ENCODE data around the gene ZNF830. TPM values are rescaled to one million over a fixed set of nuclear protein-coding genes. Genes with fewer than 3 reads are reported as not detected.

The ZNF830 gene
- total RNA-seq, 2 donors from 2014 or later = 28.0 to 33.3 TPM

GRCh38 chr17:34979650-34980352, 18.5 kb downstream of the ZNF830 start:
- DNase-seq = no peak
- H3K9me3 ChIP-seq (ENCODE audit: control insufficient read depth, low read length, poor library complexity, severe bottlenecking) = no peaks in the 10 kb centered on the region
- peaks cover 3% of the 10 kb centered on the region for H3K36me3 Mint-ChIP-seq (ENCODE audit: low read depth)
- no peaks in the 10 kb centered on the region for H3K27me3 Mint-ChIP-seq
- H3K4me3 Mint-ChIP-seq = peak overlapping the region; percentile 97
- ATAC-seq = no peak
- peak overlapping the region; percentile 97 for H3K27ac Mint-ChIP-seq
- peaks cover 35% of the 10 kb centered on the region for H3K4me1 Mint-ChIP-seq

- peaks cover 3% of the 10 kb centered on the region for H3K36me3 Mint-ChIP-seq (ENCODE audit: low read depth)
- peak within 1 kb of the TSS; percentile 97 for H3K27ac Mint-ChIP-seq
- peaks cover 34% of the 10 kb centered on the region for H3K4me1 Mint-ChIP-seq
Observed at GRCh38 chr17:34980353-34980680, 19.0 kb downstream of the ZNF830 start, which contains the start of gene LIG3. Gene LIG3 (plus strand): TSS chr17:34980512. CDS start chr17:34983006, 2,494 bp downstream.

GRCh38 chr17:34980681-34981537, 19.6 kb downstream of the ZNF830 start:
- no peaks in the 10 kb centered on the region for H3K27me3 Mint-ChIP-seq
- peak overlapping the region; percentile 97 for H3K4me3 Mint-ChIP-seq
- H3K9me3 ChIP-seq (ENCODE audit: control insufficient read depth, low read length, poor library complexity, severe bottlenecking) = no peaks in the 10 kb centered on the region
- DNase-seq (peak; percentile 58 to 78 (median 72)), ATAC-seq (peak; percentile 87)
- H3K36me3 Mint-ChIP-seq (ENCODE audit: low read depth) = peaks cover 3% of the 10 kb centered on the region
- peak overlapping the region; percentile 97 for H3K27ac Mint-ChIP-seq
- peaks cover 33% of the 10 kb centered on the region for H3K4me1 Mint-ChIP-seq

More at GRCh38 chr17:34980353-34980680, 19.0 kb downstream of the ZNF830 start, which contains the start of gene LIG3:
- DNase-seq (peak; percentile 83 to 89 (median 88)), ATAC-seq (peak; percentile 82)
- H3K27me3 Mint-ChIP-seq = no peaks in the 10 kb centered on the region
- H3K9me3 ChIP-seq (ENCODE audit: control insufficient read depth, low read length, poor library complexity, severe bottlenecking) = no peaks in the 10 kb centered on the region
- H3K4me3 Mint-ChIP-seq = peak within 1 kb of the TSS; percentile 97

- Mint-ChIP-seq H3K4me3 (peak overlapping the region; percentile 92), H3K27ac (peak overlapping the region; percentile 97), H3K27me3 (no peaks in the 10 kb centered on the region), H3K4me1 (peaks cover 35% of the 10 kb centered on the region), H3K36me3 (ENCODE audit: low read depth) (peaks cover 5% of the 10 kb centered on the region)
- no peaks in the 10 kb centered on the region for H3K9me3 ChIP-seq (ENCODE audit: control insufficient read depth, low read length, poor library complexity, severe bottlenecking)
- DNase-seq (no peak), ATAC-seq (no peak)
Observed at GRCh38 chr17:34981538-34982241, 20.4 kb downstream of the ZNF830 start.

GRCh38 chr17:34987232-34987631, 25.9 kb downstream of the ZNF830 start:
- Mint-ChIP-seq H3K27me3 (no peaks in the 10 kb centered on the region), H3K27ac (no peak overlapping the region), H3K36me3 (ENCODE audit: low read depth) (peaks cover 8% of the 10 kb centered on the region), H3K4me1 (peaks cover 16% of the 10 kb centered on the region), H3K4me3 (no peak overlapping the region)
- H3K9me3 ChIP-seq (ENCODE audit: control insufficient read depth, low read length, poor library complexity, severe bottlenecking) = no peaks in the 10 kb centered on the region
- ATAC-seq = no peak
- DNase-seq = no peak

- peaks cover 5% of the 10 kb centered on the region for H3K36me3 Mint-ChIP-seq (ENCODE audit: low read depth)
- no peak overlapping the region for H3K27ac Mint-ChIP-seq
- H3K4me1 Mint-ChIP-seq = peaks cover 9% of the 10 kb centered on the region
- no peaks in the 10 kb centered on the region for H3K9me3 ChIP-seq (ENCODE audit: control insufficient read depth, low read length, poor library complexity, severe bottlenecking)
- DNase-seq (no peak), ATAC-seq (no peak)
- no peak overlapping the region for H3K4me3 Mint-ChIP-seq
- H3K27me3 Mint-ChIP-seq = no peaks in the 10 kb centered on the region
Observed at GRCh38 chr17:34988644-34989043, 27.3 kb downstream of the ZNF830 start.

- Mint-ChIP-seq H3K36me3 (ENCODE audit: low read depth) (peaks cover 5% of the 10 kb centered on the region), H3K27ac (no peak overlapping the region), H3K4me3 (no peak overlapping the region), H3K27me3 (no peaks in the 10 kb centered on the region), H3K4me1 (peaks cover 2% of the 10 kb centered on the region)
- H3K9me3 ChIP-seq (ENCODE audit: control insufficient read depth, low read length, poor library complexity, severe bottlenecking) = no peaks in the 10 kb centered on the region
- ATAC-seq (no peak), DNase-seq (no peak)
Observed at GRCh38 chr17:34989473-34989872, 28.1 kb downstream of the ZNF830 start.

GRCh38 chr17:34990921-34991365, 29.6 kb downstream of the ZNF830 start:
- no peak overlapping the region for H3K27ac Mint-ChIP-seq
- no peak for DNase-seq

GRCh38 chr17:34991606-34992005, 30.3 kb downstream of the ZNF830 start:
- ATAC-seq = no peak
- no peaks in the 10 kb centered on the region for H3K27me3 Mint-ChIP-seq
- no peaks in the 10 kb centered on the region for H3K4me1 Mint-ChIP-seq
- no peak overlapping the region for H3K4me3 Mint-ChIP-seq
- no peaks in the 10 kb centered on the region for H3K9me3 ChIP-seq (ENCODE audit: control insufficient read depth, low read length, poor library complexity, severe bottlenecking)
- DNase-seq = no peak
- H3K27ac Mint-ChIP-seq = no peak overlapping the region
- H3K36me3 Mint-ChIP-seq (ENCODE audit: low read depth) = peaks cover 3% of the 10 kb centered on the region

More at GRCh38 chr17:34990921-34991365, 29.6 kb downstream of the ZNF830 start:
- Mint-ChIP-seq H3K36me3 (ENCODE audit: low read depth) (peaks cover 5% of the 10 kb centered on the region), H3K4me3 (no peak overlapping the region), H3K4me1 (peaks cover 2% of the 10 kb centered on the region), H3K27me3 (no peaks in the 10 kb centered on the region)
- no peaks in the 10 kb centered on the region for H3K9me3 ChIP-seq (ENCODE audit: control insufficient read depth, low read length, poor library complexity, severe bottlenecking)
- ATAC-seq = no peak

GRCh38 chr17:34993031-34993430, 31.7 kb downstream of the ZNF830 start:
- H3K36me3 Mint-ChIP-seq (ENCODE audit: low read depth) = peaks cover 3% of the 10 kb centered on the region
- no peak overlapping the region for H3K4me3 Mint-ChIP-seq
- DNase-seq = no peak
- H3K27ac Mint-ChIP-seq = peak overlapping the region; percentile 70
- H3K27me3 Mint-ChIP-seq = no peaks in the 10 kb centered on the region
- ATAC-seq = no peak
- no peaks in the 10 kb centered on the region for H3K4me1 Mint-ChIP-seq
- no peaks in the 10 kb centered on the region for H3K9me3 ChIP-seq (ENCODE audit: control insufficient read depth, low read length, poor library complexity, severe bottlenecking)

GRCh38 chr17:34996422-34997285, 35.3 kb downstream of the ZNF830 start:
- H3K9me3 ChIP-seq (ENCODE audit: control insufficient read depth, low read length, poor library complexity, severe bottlenecking) = no peaks in the 10 kb centered on the region
- Mint-ChIP-seq H3K4me1 (peaks cover 3% of the 10 kb centered on the region), H3K36me3 (ENCODE audit: low read depth) (no peaks in the 10 kb centered on the region), H3K27me3 (no peaks in the 10 kb centered on the region), H3K4me3 (no peak overlapping the region), H3K27ac (no peak overlapping the region)
- ATAC-seq = no peak
- DNase-seq = no peak

GRCh38 chr17:34997355-34997862, 36.1 kb downstream of the ZNF830 start:
- Mint-ChIP-seq H3K4me3 (no peak overlapping the region), H3K27ac (no peak overlapping the region), H3K4me1 (peaks cover 4% of the 10 kb centered on the region), H3K27me3 (no peaks in the 10 kb centered on the region), H3K36me3 (ENCODE audit: low read depth) (no peaks in the 10 kb centered on the region)
- ATAC-seq = no peak
- H3K9me3 ChIP-seq (ENCODE audit: control insufficient read depth, low read length, poor library complexity, severe bottlenecking) = no peaks in the 10 kb centered on the region
- no peak for DNase-seq

All from T-helper 17 cell (primary cell).